Measurements from ENCODE around the gene WNT7B.

- no peak for TF ChIP-seq CTCF (conservative IDR thresholded peaks at IDR 0.05; ENCODE audit: low read depth in 2 of 2)
- no peak for TF ChIP-seq EZH2 (IDR thresholded peaks at IDR 0.05; ENCODE audit: low read depth, unreplicated experiment)
- TF ChIP-seq POLR2AphosphoS5 (IDR thresholded peaks at IDR 0.05; ENCODE audit: low read depth) = no peak
- no peak for TF ChIP-seq ZNF331 (CRISPR knock-in tag; IDR thresholded peaks at IDR 0.05; ENCODE audit: low read depth)
- TF ChIP-seq, protein P1, sequence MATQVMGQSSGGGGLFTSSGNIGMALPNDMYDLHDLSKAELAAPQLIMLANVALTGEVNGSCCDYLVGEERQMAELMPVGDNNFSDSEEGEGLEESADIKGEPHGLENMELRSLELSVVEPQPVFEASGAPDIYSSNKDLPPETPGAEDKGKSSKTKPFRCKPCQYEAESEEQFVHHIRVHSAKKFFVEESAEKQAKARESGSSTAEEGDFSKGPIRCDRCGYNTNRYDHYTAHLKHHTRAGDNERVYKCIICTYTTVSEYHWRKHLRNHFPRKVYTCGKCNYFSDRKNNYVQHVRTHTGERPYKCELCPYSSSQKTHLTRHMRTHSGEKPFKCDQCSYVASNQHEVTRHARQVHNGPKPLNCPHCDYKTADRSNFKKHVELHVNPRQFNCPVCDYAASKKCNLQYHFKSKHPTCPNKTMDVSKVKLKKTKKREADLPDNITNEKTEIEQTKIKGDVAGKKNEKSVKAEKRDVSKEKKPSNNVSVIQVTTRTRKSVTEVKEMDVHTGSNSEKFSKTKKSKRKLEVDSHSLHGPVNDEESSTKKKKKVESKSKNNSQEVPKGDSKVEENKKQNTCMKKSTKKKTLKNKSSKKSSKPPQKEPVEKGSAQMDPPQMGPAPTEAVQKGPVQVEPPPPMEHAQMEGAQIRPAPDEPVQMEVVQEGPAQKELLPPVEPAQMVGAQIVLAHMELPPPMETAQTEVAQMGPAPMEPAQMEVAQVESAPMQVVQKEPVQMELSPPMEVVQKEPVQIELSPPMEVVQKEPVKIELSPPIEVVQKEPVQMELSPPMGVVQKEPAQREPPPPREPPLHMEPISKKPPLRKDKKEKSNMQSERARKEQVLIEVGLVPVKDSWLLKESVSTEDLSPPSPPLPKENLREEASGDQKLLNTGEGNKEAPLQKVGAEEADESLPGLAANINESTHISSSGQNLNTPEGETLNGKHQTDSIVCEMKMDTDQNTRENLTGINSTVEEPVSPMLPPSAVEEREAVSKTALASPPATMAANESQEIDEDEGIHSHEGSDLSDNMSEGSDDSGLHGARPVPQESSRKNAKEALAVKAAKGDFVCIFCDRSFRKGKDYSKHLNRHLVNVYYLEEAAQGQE (IDR thresholded peaks at IDR 0.05; ENCODE audit: unreplicated experiment) = no peak
- TF ChIP-seq ETS1 (IDR thresholded peaks at IDR 0.05) = no peak
- no peak for TF ChIP-seq EZH2phosphoT487 (IDR thresholded peaks at IDR 0.05; ENCODE audit: unreplicated experiment)
- TF ChIP-seq JUNB (IDR thresholded peaks at IDR 0.05; ENCODE audit: unreplicated experiment) = no peak
- no peak for TF ChIP-seq CREB1 (CRISPR knock-in tag; IDR thresholded peaks at IDR 0.05; ENCODE audit: low read depth)
- TF ChIP-seq ZNF462 (CRISPR knock-in tag; IDR thresholded peaks at IDR 0.05) = no peak
- no peak for TF ChIP-seq STAT1 (IDR thresholded peaks at IDR 0.05; ENCODE audit: unreplicated experiment)
Measured at GRCh38 chr22:45883811-45884170, 93.2 kb downstream of the WNT7B start.

All from GM23338 (cell line).